Brain microvascular endothelial cell (primary cell): ENCODE measurements around the gene FGFBP3.

ENCODE experiments used
- DNase-seq: peaks from one replicate; pipeline ENCODE4 v3.0.0-alpha.2; 2020
- H3K27ac ChIP-seq: fragments of 250-450 bp; sonication (Bioruptor Pico); 2 replicates; pipeline ENCODE4 v1.5.1; 2020; ENCODE audit warnings: mild to moderate bottlenecking, moderate library complexity
- H3K27me3 ChIP-seq: fragments of 250-450 bp; sonication (Bioruptor Pico); replicated peaks from 2 replicates; pipeline ENCODE4 v1.5.1; 2020; ENCODE audit warnings: mild to moderate bottlenecking
- H3K36me3 ChIP-seq: fragments of 250-450 bp; sonication (Bioruptor Pico); replicated peaks from 2 replicates; pipeline ENCODE4 v1.5.1; 2020; ENCODE audit warnings: mild to moderate bottlenecking
- H3K4me3 ChIP-seq: 2 replicates; pipeline ENCODE4 v1.5.1; 2011; ENCODE audit warnings: low read depth, mild to moderate bottlenecking, control low read depth, low read length, moderate library complexity
- in situ Hi-C: cut with HindIII; loops from 2 replicates; pipeline ENCODE4 v1.10.0; 2017; ENCODE audit warnings: low sequenced_read_pairs, low pct_ligation_motif_present
- TF ChIP-seq, protein P1 (sequence below): IDR thresholded peaks from 2 replicates; pipeline ENCODE4 v1.5.1; 2011; ENCODE audit warnings: low read depth, mild to moderate bottlenecking, moderate library complexity, low read length, control low read depth, inconsistent platforms; ENCODE audit errors: missing control alignments

The FGFBP3 gene

DNA sequence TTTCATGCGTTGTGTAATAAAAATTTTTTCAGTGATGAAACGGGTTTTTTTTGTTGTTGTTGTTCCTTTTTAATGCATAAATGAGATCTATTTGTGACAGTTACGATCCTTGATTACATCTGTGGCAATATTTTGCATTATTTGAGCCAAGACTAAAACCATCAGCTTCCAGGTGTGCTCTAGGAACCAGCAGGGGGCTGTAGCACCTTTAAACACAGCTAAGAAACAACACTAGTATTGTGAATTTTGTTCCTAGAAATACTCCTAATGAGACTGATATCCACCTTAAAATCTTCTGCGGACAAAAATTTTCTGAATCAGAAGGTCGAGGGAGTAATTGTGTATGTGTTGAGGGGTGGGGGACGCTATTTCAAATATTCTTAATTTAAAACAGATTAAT is 52.6 kb downstream of the FGFBP3 start:
- H3K36me3 ChIP-seq = peaks cover 50% of the 10 kb centered on the region
- H3K27ac ChIP-seq = no peak overlapping the region

More for the DNA sequence above, 52.6 kb downstream of the FGFBP3 start:
- in situ Hi-C loops = no loop called here
- TF ChIP-seq, protein P1, sequence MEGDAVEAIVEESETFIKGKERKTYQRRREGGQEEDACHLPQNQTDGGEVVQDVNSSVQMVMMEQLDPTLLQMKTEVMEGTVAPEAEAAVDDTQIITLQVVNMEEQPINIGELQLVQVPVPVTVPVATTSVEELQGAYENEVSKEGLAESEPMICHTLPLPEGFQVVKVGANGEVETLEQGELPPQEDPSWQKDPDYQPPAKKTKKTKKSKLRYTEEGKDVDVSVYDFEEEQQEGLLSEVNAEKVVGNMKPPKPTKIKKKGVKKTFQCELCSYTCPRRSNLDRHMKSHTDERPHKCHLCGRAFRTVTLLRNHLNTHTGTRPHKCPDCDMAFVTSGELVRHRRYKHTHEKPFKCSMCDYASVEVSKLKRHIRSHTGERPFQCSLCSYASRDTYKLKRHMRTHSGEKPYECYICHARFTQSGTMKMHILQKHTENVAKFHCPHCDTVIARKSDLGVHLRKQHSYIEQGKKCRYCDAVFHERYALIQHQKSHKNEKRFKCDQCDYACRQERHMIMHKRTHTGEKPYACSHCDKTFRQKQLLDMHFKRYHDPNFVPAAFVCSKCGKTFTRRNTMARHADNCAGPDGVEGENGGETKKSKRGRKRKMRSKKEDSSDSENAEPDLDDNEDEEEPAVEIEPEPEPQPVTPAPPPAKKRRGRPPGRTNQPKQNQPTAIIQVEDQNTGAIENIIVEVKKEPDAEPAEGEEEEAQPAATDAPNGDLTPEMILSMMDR = peak; percentile 64
- H3K4me3 ChIP-seq = no peak overlapping the region
- H3K27me3 ChIP-seq = no peaks in the 10 kb centered on the region
- DNase-seq = no peak
